Measurements from ENCODE around the gene EDN3.

The EDN3 gene

GRCh38 chr20:59300333-59301081 is at the start of gene EDN3:
Gene EDN3 (plus strand): TSS chr20:59300611. CDS start chr20:59300813, 202 bp downstream.
- DNase-seq (ENCODE audit: low read depth in 3 of 3) = no peak

- no peak for DNase-seq (ENCODE audit: low read depth in 3 of 3)
Measured at GRCh38 chr20:59253325-59253724, 47.1 kb upstream of the EDN3 start.

- DNase-seq (ENCODE audit: low read depth in 3 of 3) = peak in 1 of 3 donors; percentile 13
Measured at GRCh38 chr20:59253779-59254319, 46.6 kb upstream of the EDN3 start.

- no peak for DNase-seq (ENCODE audit: low read depth in 3 of 3)
Measured at GRCh38 chr20:59255256-59255655, 45.2 kb upstream of the EDN3 start.

GRCh38 chr20:59258221-59258621 is 42.2 kb upstream of the EDN3 start:
- DNase-seq (ENCODE audit: low read depth in 3 of 3) = no peak

- no peak for DNase-seq (ENCODE audit: low read depth in 3 of 3)
Measured at GRCh38 chr20:59259946-59260345, 40.5 kb upstream of the EDN3 start.

- no peak for DNase-seq (ENCODE audit: low read depth in 3 of 3)
Measured at GRCh38 chr20:59265298-59265697, 35.1 kb upstream of the EDN3 start.

GRCh38 chr20:59268870-59269269 is 31.5 kb upstream of the EDN3 start:
- DNase-seq (ENCODE audit: low read depth in 3 of 3) = no peak

GRCh38 chr20:59269411-59270025 is 30.9 kb upstream of the EDN3 start:
- DNase-seq (ENCODE audit: low read depth in 3 of 3) = no peak

- DNase-seq (ENCODE audit: low read depth in 3 of 3) = no peak
Measured at GRCh38 chr20:59270380-59270779, 30.0 kb upstream of the EDN3 start.

GRCh38 chr20:59273739-59274357 is 26.6 kb upstream of the EDN3 start:
- DNase-seq (ENCODE audit: low read depth in 3 of 3) = no peak

- no peak for DNase-seq (ENCODE audit: low read depth in 3 of 3)
Measured at GRCh38 chr20:59276938-59277337, 23.5 kb upstream of the EDN3 start.

GRCh38 chr20:59284470-59284869 is 15.9 kb upstream of the EDN3 start:
- no peak for DNase-seq (ENCODE audit: low read depth in 3 of 3)

GRCh38 chr20:59289994-59290393 is 10.4 kb upstream of the EDN3 start:
- no peak for DNase-seq (ENCODE audit: low read depth in 3 of 3)

- no peak for DNase-seq (ENCODE audit: low read depth in 3 of 3)
Measured at GRCh38 chr20:59291740-59292383, 8.5 kb upstream of the EDN3 start.

GRCh38 chr20:59295531-59295930 is 4.9 kb upstream of the EDN3 start:
- DNase-seq (ENCODE audit: low read depth in 3 of 3) = no peak

- DNase-seq (ENCODE audit: low read depth in 3 of 3) = no peak
Measured at GRCh38 chr20:59297686-59298085, 2.7 kb upstream of the EDN3 start.

- no peak for DNase-seq (ENCODE audit: low read depth in 3 of 3)
Measured at GRCh38 chr20:59299945-59300332, 472 bp upstream of the EDN3 start.

GRCh38 chr20:59301343-59302007 is 1.1 kb downstream of the EDN3 start:
- DNase-seq (ENCODE audit: low read depth in 3 of 3) = no peak

- no peak for DNase-seq (ENCODE audit: low read depth in 3 of 3)
Measured at GRCh38 chr20:59305908-59306655, 5.7 kb downstream of the EDN3 start.

GRCh38 chr20:59307270-59307669 is 6.9 kb downstream of the EDN3 start:
- no peak for DNase-seq (ENCODE audit: low read depth in 3 of 3)

Measured in stimulated activated CD4-positive, alpha-beta T cell treated with anti-CD3 and anti-CD28 coated beads, TNF-alpha, amount 100 ng/mL, for 48 hours (primary cell).